GM12878 (cell line): ENCODE data around the gene RAMP1. TPM values are rescaled to one million over a fixed set of nuclear protein-coding genes. Genes with fewer than 3 reads are reported as not detected.

Experiments used
- ATAC-seq: fragments of 200-7000 bp; cut with Tn5 transposase; 3 replicates; pipeline ENCODE4 v1.9.1; 2020; ENCODE audit warnings: mild to moderate bottlenecking, moderate library complexity
- BruUV-seq: library from RNA; stranded (reverse); fragments of 400-500 nt; replicated peaks from 2 replicates; lab custom pipeline; 2021; lab: Mats Ljungman, UMichigan
- CTCF ChIA-PET: fragments of 300-600 bp; sonication (Branson Sonifier 250); formaldehyde crosslinking; extraction: SDS; loops from one replicate; lab custom pipeline; 2021; ENCODE audit warnings: inconsistent platforms; lab: Yijun Ruan, JAX
- POLR2A ChIA-PET: fragments of 350-600 bp; formaldehyde crosslinking; extraction: SDS; loops from one replicate; lab custom pipeline; 2021; ENCODE audit warnings: inconsistent platforms; lab: Charles Lee
- RAD21 ChIA-PET: fragments of 300-600 bp; sonication (Branson Sonifier 250); formaldehyde crosslinking; loops from one replicate; lab custom pipeline; 2023; ENCODE audit warnings: antibody characterized with exemption; ENCODE audit not compliant: unreplicated experiment; lab: Charles Lee
- SMC1A ChIA-PET: fragments of 300-600 bp; sonication (Branson Sonifier 250); formaldehyde crosslinking; loops from one replicate; lab custom pipeline; 2023; ENCODE audit not compliant: unreplicated experiment, uncharacterized antibody; lab: Charles Lee
- DNase-seq: peaks from one replicate; pipeline ENCODE4 v3.0.0-alpha.2; 2011; ENCODE audit warnings: low read depth, low spot score
- FAIRE-seq: peaks from 3 replicates; lab custom pipeline; 2011; peaks lifted over from hg19 to GRCh38; lab: Jason Lieb, UNC
- H2AFZ ChIP-seq: 2 replicates; pipeline ENCODE4 v1.6.0; 2011; ENCODE audit warnings: low read depth, low read length, control low read depth; ENCODE audit not compliant: control insufficient read depth
- H3K27ac ChIP-seq: 2 replicates; pipeline ENCODE4 v1.5.1; 2011; ENCODE audit warnings: control low read depth; ENCODE audit not compliant: control insufficient read depth, insufficient read depth
- H3K27me3 ChIP-seq, 2 experiments: replicated peaks in 1 of 2; 2 replicates each; pipeline versions ENCODE4 v1.6.0 to v1.6.1; 2011; ENCODE audit warnings: low read length in 1 of 2; ENCODE audit not compliant: control insufficient read depth in 2 of 2, insufficient read depth in 2 of 2
- H3K36me3 ChIP-seq, 2 experiments: 2 replicates each; pipeline ENCODE4 v1.5.1; 2011; ENCODE audit warnings: low read length in 1 of 2; ENCODE audit not compliant: control insufficient read depth in 2 of 2, insufficient read depth in 2 of 2
- H3K4me1 ChIP-seq: 2 replicates; pipeline ENCODE4 v1.6.1; 2011; ENCODE audit warnings: mild to moderate bottlenecking, low read length, moderate library complexity, mixed read lengths; ENCODE audit not compliant: control insufficient read depth, insufficient read depth
- H3K4me2 ChIP-seq: 2 replicates; pipeline ENCODE4 v1.6.0; 2011; ENCODE audit warnings: control low read depth; ENCODE audit not compliant: control insufficient read depth, insufficient read depth
- H3K4me3 ChIP-seq: fragments of 200-600 bp; sonication (generic); 2 replicates; pipeline ENCODE4 v1.5.1; 2016
- H3K79me2 ChIP-seq: 2 replicates; pipeline ENCODE4 v1.6.0; 2011; ENCODE audit warnings: low read length; ENCODE audit not compliant: control insufficient read depth, insufficient read depth
- H3K9ac ChIP-seq: 2 replicates; pipeline ENCODE4 v1.8.0; 2011; ENCODE audit warnings: low read length, control low read depth, mixed read lengths; ENCODE audit not compliant: control insufficient read depth, insufficient read depth
- H3K9me3 ChIP-seq: replicated peaks from 3 replicates; pipeline ENCODE4 v1.5.1; 2011; ENCODE audit warnings: mild to moderate bottlenecking, low read length; ENCODE audit not compliant: control insufficient read depth, insufficient read depth
- H4K20me1 ChIP-seq: 2 replicates; pipeline ENCODE4 v1.6.0; 2011; ENCODE audit not compliant: control insufficient read depth, insufficient read depth
- CBX5 ChIP-seq: sonication (generic); IDR thresholded peaks from 2 replicates; pipeline ENCODE4 v1.6.1; 2016; ENCODE audit warnings: low read depth, moderate library complexity, mild to moderate bottlenecking, inconsistent platforms
- ETV6 ChIP-seq, 2 experiments: fragments of 450-650 bp in 1 of 2; IDR thresholded peaks in 1 of 2; conservative IDR thresholded peaks in 1 of 2; 2 replicates each; pipeline ENCODE4 v1.6.1; 2014; ENCODE audit warnings: antibody characterized with exemption in 1 of 2, borderline replicate concordance in 1 of 2, low read depth in 1 of 2, mild to moderate bottlenecking in 1 of 2, moderate library complexity in 1 of 2
- HCFC1 ChIP-seq: fragments of 150-350 bp; IDR thresholded peaks from 2 replicates; pipeline ENCODE4 v1.6.1; 2014; ENCODE audit warnings: low read length
- JUNB ChIP-seq: IDR thresholded peaks from 2 replicates; pipeline ENCODE4 v1.6.1; 2016; ENCODE audit warnings: antibody characterized with exemption, mild to moderate bottlenecking
- MTA3 ChIP-seq: IDR thresholded peaks from 2 replicates; pipeline ENCODE4 v1.6.1; 2012; ENCODE audit warnings: low read length, inconsistent platforms, borderline replicate concordance
- MXI1 ChIP-seq: fragments of 150-350 bp; IDR thresholded peaks from 2 replicates; pipeline ENCODE4 v1.6.1; 2011; ENCODE audit warnings: low read depth, mild to moderate bottlenecking, inconsistent platforms, low read length, improper control_type of control experiment
- NFXL1 ChIP-seq: fragments of 450-650 bp; IDR thresholded peaks from 2 replicates; pipeline ENCODE4 v1.6.1; 2017; ENCODE audit warnings: antibody characterized with exemption, mild to moderate bottlenecking, borderline replicate concordance
- RAD51 ChIP-seq: fragments of 450-650 bp; IDR thresholded peaks from 2 replicates; pipeline ENCODE4 v1.6.1; 2016; ENCODE audit warnings: moderate library complexity, mild to moderate bottlenecking, inconsistent platforms
- RELA ChIP-seq: fragments of 450-650 bp; IDR thresholded peaks from 2 replicates; pipeline ENCODE4 v1.8.0; 2014; ENCODE audit warnings: borderline replicate concordance; ENCODE audit not compliant: partially characterized antibody
- SIX5 ChIP-seq: IDR thresholded peaks from 2 replicates; pipeline ENCODE4 v1.6.1; 2011; ENCODE audit warnings: mild to moderate bottlenecking, low read depth, low read length, moderate library complexity; ENCODE audit not compliant: severe bottlenecking
- ZNF274 ChIP-seq: IDR thresholded peaks from one replicate; pipeline ENCODE4 v1.8.0; 2011; ENCODE audit not compliant: insufficient read length, insufficient read depth
- WGBS: methylation state at CpG from one replicate; pipeline ENCODE4 v1.1.6; 2016; ENCODE audit warnings: low lambda C conversion rate; ENCODE audit not compliant: insufficient replicate concordance, insufficient coverage; ENCODE audit errors: missing lambda C conversion rate; 5-methylcytosine and 5-hydroxymethylcytosine counted together
- in situ Hi-C: fragments of 300-500 bp; cut with MboI; formaldehyde crosslinking; loops from 9 replicates; pipeline ENCODE4 v1.14.3; 2018; ENCODE audit warnings: mixed read lengths
- intact Hi-C: fragments of 100-400 bp; cut with micrococcal nuclease; formaldehyde crosslinking; loops from one replicate; pipeline ENCODE4 v1.14.2; 2022; ENCODE audit not compliant: unreplicated experiment
- polyA plus RNA-seq, 11 experiments: library from polyadenylated mRNA; depleted of rRNA in 4 of 11; unstranded in 6 of 11; stranded (reverse) in 5 of 11; fragments of >200 nt; fragmentation: Nextera tagmentation in 4 of 11; fragmentation: Illumina TruSeq in 1 of 11; extraction: Ambion mirVana in 4 of 11; extraction: Trizol in 1 of 11; gene quantifications; 1 replicate in 1 of 11; 2 replicates in 10 of 11; pipeline versions ENCODE4 v1.2.1 to v1.2.3, GENCODE V29; 2011 to 2016; ENCODE audit warnings: inconsistent platforms in 2 of 11, missing spikeins in 2 of 11, low read depth in 1 of 11
- total RNA-seq, 4 experiments: library from RNA; depleted of rRNA in 3 of 4; stranded (reverse); fragments of >200 nt in 3 of 4; fragmentation: Illumina TruSeq in 1 of 4; extraction: Trizol in 1 of 4; gene quantifications; 2 replicates each; pipeline versions ENCODE4 v1.2.1 to v1.2.3, GENCODE V29; 2013 to 2021
- TF ChIP-seq, protein P1 (sequence below): fragments of 450-650 bp; conservative IDR thresholded peaks from 2 replicates; pipeline ENCODE4 v1.6.1; 2017; ENCODE audit warnings: mild to moderate bottlenecking, moderate library complexity
- TF ChIP-seq, protein P2 (sequence below): fragments of 450-650 bp; IDR thresholded peaks from 2 replicates; pipeline ENCODE4 v1.6.1; 2016; ENCODE audit warnings: mild to moderate bottlenecking
- TF ChIP-seq, protein P3 (sequence below): IDR thresholded peaks from 2 replicates; pipeline ENCODE4 v1.6.1; 2011; ENCODE audit warnings: mild to moderate bottlenecking, low read depth, low read length, moderate library complexity; ENCODE audit not compliant: insufficient replicate concordance
- TF ChIP-seq, protein P4 (sequence below): fragments of 450-650 bp; IDR thresholded peaks from 2 replicates; pipeline ENCODE4 v1.6.1; 2017; ENCODE audit warnings: mild to moderate bottlenecking, low read depth, inconsistent platforms; ENCODE audit not compliant: poor library complexity, severe bottlenecking

The RAMP1 gene
- total and polyA plus RNA-seq, 10 of the 15 experiments (the other 5 are each of a cell fraction or from before 2014, with no cell fraction given), result 0.11 to 0.19 (median 0.12) TPM; not detected in 7

DNA sequence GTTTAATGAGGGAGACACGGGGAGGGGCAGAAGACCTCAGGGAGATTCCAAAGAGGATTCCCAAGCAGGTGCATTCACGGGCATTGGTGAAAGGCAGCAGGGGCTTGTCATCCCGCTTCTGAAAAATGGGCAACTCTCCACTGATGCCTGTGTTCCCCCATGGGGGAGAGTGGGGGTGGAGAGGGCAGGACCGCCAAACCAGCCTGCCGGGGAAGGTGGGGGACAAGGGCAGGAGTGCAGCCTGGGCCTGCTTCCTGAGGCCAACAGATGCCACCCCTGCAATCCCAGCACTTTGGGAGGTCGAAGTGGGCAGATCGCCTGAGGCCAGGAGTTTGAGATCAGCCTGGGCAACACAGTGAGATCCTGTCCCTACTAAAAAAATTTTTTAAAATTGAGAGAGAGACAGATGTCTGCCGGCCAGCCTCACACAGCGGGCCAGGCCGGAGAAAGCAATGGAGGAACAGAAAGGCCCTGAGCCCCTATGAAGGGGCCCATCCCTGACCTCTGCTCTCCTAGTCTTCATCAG is 62.6 kb downstream of the RAMP1 start (continued):
- TF ChIP-seq MTA3, result no peak
- no peak for TF ChIP-seq ETV6 (conservative IDR thresholded peaks at IDR 0.05 in 1 of 2, IDR thresholded peaks at IDR 0.05 in 1 of 2; ENCODE audit: borderline replicate concordance in 1 of 2, low read depth in 1 of 2)
- TF ChIP-seq, protein P1, sequence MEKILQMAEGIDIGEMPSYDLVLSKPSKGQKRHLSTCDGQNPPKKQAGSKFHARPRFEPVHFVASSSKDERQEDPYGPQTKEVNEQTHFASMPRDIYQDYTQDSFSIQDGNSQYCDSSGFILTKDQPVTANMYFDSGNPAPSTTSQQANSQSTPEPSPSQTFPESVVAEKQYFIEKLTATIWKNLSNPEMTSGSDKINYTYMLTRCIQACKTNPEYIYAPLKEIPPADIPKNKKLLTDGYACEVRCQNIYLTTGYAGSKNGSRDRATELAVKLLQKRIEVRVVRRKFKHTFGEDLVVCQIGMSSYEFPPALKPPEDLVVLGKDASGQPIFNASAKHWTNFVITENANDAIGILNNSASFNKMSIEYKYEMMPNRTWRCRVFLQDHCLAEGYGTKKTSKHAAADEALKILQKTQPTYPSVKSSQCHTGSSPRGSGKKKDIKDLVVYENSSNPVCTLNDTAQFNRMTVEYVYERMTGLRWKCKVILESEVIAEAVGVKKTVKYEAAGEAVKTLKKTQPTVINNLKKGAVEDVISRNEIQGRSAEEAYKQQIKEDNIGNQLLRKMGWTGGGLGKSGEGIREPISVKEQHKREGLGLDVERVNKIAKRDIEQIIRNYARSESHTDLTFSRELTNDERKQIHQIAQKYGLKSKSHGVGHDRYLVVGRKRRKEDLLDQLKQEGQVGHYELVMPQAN, result no peak
- TF ChIP-seq, protein P2, sequence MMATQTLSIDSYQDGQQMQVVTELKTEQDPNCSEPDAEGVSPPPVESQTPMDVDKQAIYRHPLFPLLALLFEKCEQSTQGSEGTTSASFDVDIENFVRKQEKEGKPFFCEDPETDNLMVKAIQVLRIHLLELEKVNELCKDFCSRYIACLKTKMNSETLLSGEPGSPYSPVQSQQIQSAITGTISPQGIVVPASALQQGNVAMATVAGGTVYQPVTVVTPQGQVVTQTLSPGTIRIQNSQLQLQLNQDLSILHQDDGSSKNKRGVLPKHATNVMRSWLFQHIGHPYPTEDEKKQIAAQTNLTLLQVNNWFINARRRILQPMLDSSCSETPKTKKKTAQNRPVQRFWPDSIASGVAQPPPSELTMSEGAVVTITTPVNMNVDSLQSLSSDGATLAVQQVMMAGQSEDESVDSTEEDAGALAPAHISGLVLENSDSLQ, result no peak
- no peak for TF ChIP-seq NFXL1

DNA sequence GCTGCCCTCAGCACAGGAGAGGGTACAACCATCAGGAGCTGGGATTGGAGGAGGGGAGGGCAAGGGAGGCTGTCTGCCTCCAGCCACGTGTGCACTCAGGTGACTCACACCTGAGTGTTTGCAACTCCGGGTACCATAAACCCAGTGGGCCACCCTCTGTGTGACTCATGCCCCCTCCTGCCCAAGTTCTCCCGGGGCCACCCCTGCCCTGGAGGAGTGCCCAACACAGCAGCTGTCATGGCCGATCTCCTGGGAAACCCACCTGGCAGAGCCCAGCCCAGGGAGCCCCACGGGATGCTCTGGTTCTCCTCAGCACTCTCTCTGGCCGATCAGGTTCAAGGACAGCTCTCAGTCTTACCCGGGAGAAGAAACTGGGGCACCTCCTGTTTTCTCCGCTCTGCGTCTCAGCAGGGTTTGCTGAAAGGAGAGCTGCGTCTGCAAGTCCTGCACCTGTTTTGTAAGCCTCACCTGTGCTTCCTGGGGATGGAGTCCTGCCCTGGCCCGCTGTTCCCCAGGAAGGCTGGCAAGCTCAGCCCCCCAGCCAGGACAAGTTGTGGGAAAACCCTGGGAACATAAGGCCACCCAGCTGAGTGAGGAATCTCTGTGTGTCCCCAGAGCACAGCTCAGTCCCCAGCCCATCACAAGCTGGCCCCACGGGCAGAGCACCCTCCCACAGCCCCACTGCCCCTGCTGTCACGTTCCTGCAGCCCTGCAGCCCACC is 63.4 kb downstream of the RAMP1 start:
- SMC1A ChIA-PET, result no interaction called here
- no peaks in the 10 kb centered on the region for H3K27me3 ChIP-seq
- CTCF ChIA-PET, result interaction anchor here (0.8 to 1.6 kb wide), 7 partner anchors 10 to 138 kb away, joined by 3 to 5 read pairs (median 3); partner anchors contain the start of gene SCLY
- no peak overlapping the region for H3K27ac ChIP-seq
- DNase-seq (no peak), ATAC-seq (no peak), FAIRE-seq (no peak)
- no peak overlapping the region for H3K4me2 ChIP-seq
- in situ Hi-C loops, result no loop called here
- no TSS peak for BruUV-seq
- H3K9ac ChIP-seq, result no peak overlapping the region
- H3K4me1 ChIP-seq, result no peaks in the 10 kb centered on the region
- no peaks in the 10 kb centered on the region for H4K20me1 ChIP-seq
- H3K36me3 ChIP-seq, result no peaks in the 10 kb centered on the region
- no peaks in the 10 kb centered on the region for H3K79me2 ChIP-seq
- WGBS, result 27% methylated on average over 13 of the region's 13 CpGs
- RAD21 ChIA-PET, result interaction anchor here (0.5 to 0.7 kb wide), 4 partner anchors 24 to 340 kb away, joined by 3 read pairs; no protein-coding TSS in a partner anchor
- H3K4me3 ChIP-seq, result no peak overlapping the region
- intact Hi-C loops, result no loop called here
- no peaks in the 10 kb centered on the region; the same call in 2 of the 3 replicates for H3K9me3 ChIP-seq
- no peak overlapping the region for H2AFZ ChIP-seq
- POLR2A ChIA-PET, result no interaction called here
- TF ChIP-seq, protein P3, sequence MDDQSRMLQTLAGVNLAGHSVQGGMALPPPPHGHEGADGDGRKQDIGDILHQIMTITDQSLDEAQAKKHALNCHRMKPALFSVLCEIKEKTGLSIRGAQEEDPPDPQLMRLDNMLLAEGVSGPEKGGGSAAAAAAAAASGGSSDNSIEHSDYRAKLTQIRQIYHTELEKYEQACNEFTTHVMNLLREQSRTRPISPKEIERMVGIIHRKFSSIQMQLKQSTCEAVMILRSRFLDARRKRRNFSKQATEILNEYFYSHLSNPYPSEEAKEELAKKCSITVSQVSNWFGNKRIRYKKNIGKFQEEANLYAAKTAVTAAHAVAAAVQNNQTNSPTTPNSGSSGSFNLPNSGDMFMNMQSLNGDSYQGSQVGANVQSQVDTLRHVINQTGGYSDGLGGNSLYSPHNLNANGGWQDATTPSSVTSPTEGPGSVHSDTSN, result no peak
- TF ChIP-seq MXI1 (no peak), SIX5 (no peak), CBX5 (no peak), RAD51 (no peak), JUNB (no peak), HCFC1 (no peak), RELA (no peak), ZNF274 (no peak)
- TF ChIP-seq, protein P4, sequence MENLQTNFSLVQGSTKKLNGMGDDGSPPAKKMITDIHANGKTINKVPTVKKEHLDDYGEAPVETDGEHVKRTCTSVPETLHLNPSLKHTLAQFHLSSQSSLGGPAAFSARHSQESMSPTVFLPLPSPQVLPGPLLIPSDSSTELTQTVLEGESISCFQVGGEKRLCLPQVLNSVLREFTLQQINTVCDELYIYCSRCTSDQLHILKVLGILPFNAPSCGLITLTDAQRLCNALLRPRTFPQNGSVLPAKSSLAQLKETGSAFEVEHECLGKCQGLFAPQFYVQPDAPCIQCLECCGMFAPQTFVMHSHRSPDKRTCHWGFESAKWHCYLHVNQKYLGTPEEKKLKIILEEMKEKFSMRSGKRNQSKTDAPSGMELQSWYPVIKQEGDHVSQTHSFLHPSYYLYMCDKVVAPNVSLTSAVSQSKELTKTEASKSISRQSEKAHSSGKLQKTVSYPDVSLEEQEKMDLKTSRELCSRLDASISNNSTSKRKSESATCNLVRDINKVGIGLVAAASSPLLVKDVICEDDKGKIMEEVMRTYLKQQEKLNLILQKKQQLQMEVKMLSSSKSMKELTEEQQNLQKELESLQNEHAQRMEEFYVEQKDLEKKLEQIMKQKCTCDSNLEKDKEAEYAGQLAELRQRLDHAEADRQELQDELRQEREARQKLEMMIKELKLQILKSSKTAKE, result no peak
